Ovary (tissue), 9 donors: ENCODE results near the gene NAV2. TPM values are rescaled to one million over a fixed set of nuclear protein-coding genes. Genes with fewer than 3 reads are reported as not detected.

Experiments used
- DNase-seq, 5 donors: peaks; one replicate each; pipeline ENCODE4 v3.0.0-alpha.2; 2019 to 2020
- H3K27ac ChIP-seq, 2 donors: fragments of 200-600 bp; one replicate each; pipeline versions ENCODE4 v1.5.1 to v1.8.0; 2019 to 2022
- H3K27me3 ChIP-seq: fragments of 200-600 bp; one replicate; pipeline ENCODE4 v1.8.0; 2022
- H3K36me3 ChIP-seq: fragments of 200-600 bp; sonication (generic); one replicate; pipeline ENCODE4 v1.5.1; 2019
- H3K4me1 ChIP-seq: one replicate; pipeline ENCODE4 v1.8.1; 2013; ENCODE audit warnings: mild to moderate bottlenecking, moderate library complexity; ENCODE audit not compliant: insufficient read depth
- H3K4me3 ChIP-seq: fragments of 200-600 bp; sonication (generic); one replicate; pipeline ENCODE4 v1.5.1; 2017
- H3K9me3 ChIP-seq, 2 donors: fragments of 200-600 bp in 1 of 2; sonication (generic) in 1 of 2; one replicate each; pipeline versions ENCODE4 v1.5.1 to v1.8.1; 2013 to 2019; ENCODE audit warnings: mild to moderate bottlenecking in 1 of 2, moderate library complexity in 1 of 2
- CTCF ChIP-seq, 3 donors: fragments of 450-650 bp in 2 of 3; fragments of 200-600 bp in 1 of 3; IDR thresholded peaks; one replicate each; pipeline versions ENCODE4 v1.5.1 to v1.8.0; 2016 to 2022; ENCODE audit warnings: antibody characterized with exemption in 3 of 3, mild to moderate bottlenecking in 1 of 3
- EP300 ChIP-seq: sonication (generic); formaldehyde crosslinking; IDR thresholded peaks from one replicate; pipeline ENCODE4 v1.6.1; 2017; ENCODE audit warnings: antibody characterized with exemption
- POLR2A ChIP-seq: fragments of 450-650 bp; IDR thresholded peaks from one replicate; pipeline ENCODE4 v1.6.1; 2017; ENCODE audit warnings: antibody characterized with exemption, mild to moderate bottlenecking, moderate library complexity
- WGBS, 3 donors: extraction: QIAGEN DNeasy Blood & Tissue Kit in 1 of 3; methylation state at CpG; one replicate each; pipeline versions ENCODE4 v1.1.5 to v1.1.7; 2013 to 2017; 5-methylcytosine and 5-hydroxymethylcytosine counted together
- intact Hi-C, 4 donors: fragments of 100-400 bp; cut with DNase I; formaldehyde crosslinking; loops; one replicate each; pipeline versions ENCODE4 v1.11.0 to v1.15.1; 2022 to 2023
- polyA plus RNA-seq, 2 donors: library from polyadenylated mRNA; stranded (reverse); fragments of 200-250 nt in 1 of 2; fragments of 350-450 nt in 1 of 2; fragmentation: Illumina TruSeq in 1 of 2; extraction: RNeasy Lipid Tissue Mini Kit (QIAGEN cat#74804) in 1 of 2; gene quantifications; one replicate each; pipeline ENCODE4 v1.2.3, GENCODE V29; 2013 to 2014
- total RNA-seq, 7 donors: library from RNA; depleted of rRNA in 2 of 7; stranded (reverse); fragments of >200 nt in 2 of 7; fragmentation: NEBNext Ultra II Directional in 3 of 7; extraction: Animal tissue kit (Norgen Biotek cat#: 25700) in 3 of 7; gene quantifications; one replicate each; pipeline versions ENCODE4 v1.1.0 to v1.2.4, GENCODE V29; 2016 to 2023
- donor health status: DM: no; HTN: no; CAD: no; lungs with moderate emphysema.
- donor health status: DM: no; HTN: no; CAD: no.
- donor health status: Bipolar disorder and iron deficiency.
- donor health status: DM: yes; HTN: yes; CAD: no.
- donor health status: DM: no; HTN: no; CAD: no.
- donor health status: DM: yes; HTN: yes; CAD: no.

The NAV2 gene
- total and polyA plus RNA-seq, 9 donors: 2.9 to 14.1 (median 7.8) TPM

DNA sequence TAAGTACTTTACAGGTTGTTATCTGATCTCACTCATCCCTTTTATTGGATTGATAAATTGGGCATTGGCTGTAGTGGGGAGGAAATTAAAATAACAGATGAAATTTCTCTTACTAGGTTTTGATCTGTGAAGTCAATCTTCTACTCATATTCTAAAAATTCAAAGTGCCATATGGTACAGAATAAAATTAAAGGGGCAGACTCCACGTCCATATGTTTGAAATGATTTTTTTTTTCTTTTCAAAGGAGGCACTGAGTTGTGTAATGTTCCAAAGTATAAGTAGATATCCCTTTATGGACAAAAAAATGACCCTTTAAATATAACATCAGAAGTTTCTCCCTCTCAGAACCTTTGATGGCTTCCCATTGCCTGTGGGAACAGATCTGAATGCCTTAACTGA is 240.3 kb downstream of the NAV2 start:
- Histone ChIP-seq H3K4me1 (peaks cover 4% of the 10 kb centered on the region), H3K27ac (no peak overlapping the region)

DNA sequence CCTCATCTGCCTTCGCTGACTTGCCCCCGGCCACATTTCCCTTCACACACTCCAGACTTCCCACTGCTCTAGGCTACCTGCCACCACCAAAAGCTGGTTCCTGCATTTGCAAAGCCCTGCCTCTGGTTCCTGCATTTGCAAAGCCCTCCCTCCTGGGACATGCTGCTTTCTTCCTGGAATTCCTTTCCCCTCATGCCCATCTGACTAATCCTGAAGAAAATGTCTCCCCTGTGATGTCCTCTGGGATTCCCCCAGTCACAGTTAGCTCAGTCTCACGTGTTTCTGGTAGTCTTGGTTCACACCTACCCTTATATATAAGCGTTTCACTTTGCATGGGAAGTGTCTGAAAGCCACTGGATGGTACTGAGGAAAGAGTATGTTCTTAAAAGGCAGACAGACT is 240.7 kb downstream of the NAV2 start:
- Histone ChIP-seq H3K27ac (no peak overlapping the region), H3K4me3 (no peak overlapping the region), H3K27me3 (no peaks in the 10 kb centered on the region), H3K4me1 (peaks cover 4% of the 10 kb centered on the region), H3K36me3 (no peaks in the 10 kb centered on the region), H3K9me3 (no peaks in the 10 kb centered on the region)
- intact Hi-C loops: loop anchor here in 3 of 4 donors (5.0 to 10.0 kb wide), 4 partner anchors 49 to 174 kb away; no protein-coding TSS in a partner anchor
- 63 to 81% (median 76%) methylated on average over 4 of the region's 4 CpGs for WGBS, 3 donors
- no peak for DNase-seq
- TF ChIP-seq EP300: no peak
- TF ChIP-seq CTCF (IDR thresholded peaks at IDR 0.05): no peak
- TF ChIP-seq POLR2A: no peak

More for the DNA sequence above, 240.3 kb downstream of the NAV2 start:
- no peaks in the 10 kb centered on the region for H3K36me3 ChIP-seq
- 88 to 91% (median 91%) methylated on average over 1 of the region's 1 CpG for WGBS, 3 donors
- no peaks in the 10 kb centered on the region for H3K9me3 ChIP-seq
- no peaks in the 10 kb centered on the region for H3K27me3 ChIP-seq
- H3K4me3 ChIP-seq: no peak overlapping the region
- TF ChIP-seq POLR2A (no peak), CTCF (IDR thresholded peaks at IDR 0.05) (no peak), EP300 (no peak)
- intact Hi-C loops: loop anchor here in 3 of 4 donors (5.0 to 10.0 kb wide), 4 partner anchors 48 to 174 kb away; no protein-coding TSS in a partner anchor
- DNase-seq: no peak

DNA sequence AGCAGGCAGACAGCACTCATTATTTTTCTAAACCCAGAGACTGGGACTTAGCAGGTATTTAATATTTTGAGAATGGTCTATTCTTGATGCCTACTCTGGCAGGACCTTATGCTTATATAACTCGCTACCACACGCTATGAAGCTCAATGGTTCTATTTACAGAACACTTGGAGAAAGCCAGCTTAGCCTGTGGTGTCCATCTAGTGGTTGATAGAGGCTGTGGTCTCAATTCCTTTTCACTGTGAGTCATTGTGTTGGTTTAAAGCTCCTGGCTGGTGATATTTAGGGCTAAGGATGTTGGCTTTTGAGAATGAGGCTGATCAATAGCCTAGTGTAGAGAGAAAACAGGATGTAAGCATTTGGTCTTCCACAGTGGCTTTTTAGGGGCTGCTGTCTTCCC is 241.3 kb downstream of the NAV2 start:
- no peak overlapping the region for H3K4me3 ChIP-seq
- TF ChIP-seq CTCF (IDR thresholded peaks at IDR 0.05) (peak in 2 of 3 donors; percentile 23 to 59), POLR2A (no peak), EP300 (no peak)
- no peaks in the 10 kb centered on the region for H3K9me3 ChIP-seq
- 23 to 28% (median 28%) methylated on average over 2 of the region's 2 CpGs for WGBS, 3 donors
- intact Hi-C loops: loop anchor here in 3 of 4 donors (5.0 to 10.0 kb wide), 4 partner anchors 49 to 173 kb away; no protein-coding TSS in a partner anchor
- no peaks in the 10 kb centered on the region for H3K36me3 ChIP-seq
- no peak for DNase-seq
- H3K27me3 ChIP-seq: no peaks in the 10 kb centered on the region
- H3K27ac ChIP-seq: no peak overlapping the region
- H3K4me1 ChIP-seq: peaks cover 4% of the 10 kb centered on the region

GRCh38 chr11:19954899-19955298 is 242.3 kb downstream of the NAV2 start:
- H3K9me3 ChIP-seq: no peaks in the 10 kb centered on the region
- no peak for DNase-seq
- H3K27me3 ChIP-seq: no peaks in the 10 kb centered on the region
- TF ChIP-seq EP300 (no peak), CTCF (IDR thresholded peaks at IDR 0.05) (no peak), POLR2A (no peak)
- H3K36me3 ChIP-seq: no peaks in the 10 kb centered on the region
- peaks cover 4% of the 10 kb centered on the region for H3K4me1 ChIP-seq
- no peak overlapping the region for H3K27ac ChIP-seq
- intact Hi-C loops: loop anchor here in 3 of 4 donors (5.0 to 10.0 kb wide), 4 partner anchors 50 to 172 kb away; no protein-coding TSS in a partner anchor
- H3K4me3 ChIP-seq: no peak overlapping the region
